Endothelial cell (in vitro differentiated cells): Measurements from ENCODE around the gene GPR171. TPM values are rescaled to one million over a fixed set of nuclear protein-coding genes. Genes with fewer than 3 reads are reported as not detected.

ENCODE experiments used
- DNase-seq: peaks from one replicate; pipeline ENCODE4 v3.0.0; 2021; ENCODE audit warnings: low spot score
- H3K27ac Mint-ChIP-seq: one replicate; pipeline ENCODE4 v1.8.0; 2021; ENCODE audit warnings: mixed read lengths, inconsistent platforms; ENCODE audit not compliant: unreplicated experiment
- H3K27me3 Mint-ChIP-seq: one replicate; pipeline ENCODE4 v1.8.0; 2021; ENCODE audit warnings: mild to moderate bottlenecking, moderate library complexity, mixed read lengths, inconsistent platforms; ENCODE audit not compliant: unreplicated experiment
- H3K36me3 Mint-ChIP-seq: one replicate; pipeline ENCODE4 v1.8.0; 2021; ENCODE audit warnings: mild to moderate bottlenecking, low read depth, mixed read lengths, inconsistent platforms; ENCODE audit not compliant: unreplicated experiment
- H3K4me1 Mint-ChIP-seq: one replicate; pipeline ENCODE4 v1.8.0; 2021; ENCODE audit warnings: mild to moderate bottlenecking, mixed read lengths, inconsistent platforms; ENCODE audit not compliant: unreplicated experiment
- H3K4me3 Mint-ChIP-seq: one replicate; pipeline ENCODE4 v1.8.0; 2021; ENCODE audit warnings: mild to moderate bottlenecking, mixed read lengths, inconsistent platforms; ENCODE audit not compliant: unreplicated experiment
- H3K9me3 Mint-ChIP-seq: one replicate; pipeline ENCODE4 v1.8.0; 2021; ENCODE audit warnings: mixed read lengths, inconsistent platforms; ENCODE audit not compliant: unreplicated experiment
- CTCF ChIP-seq: fragments of 200-600 bp; sonication (generic); IDR thresholded peaks from one replicate; pipeline ENCODE4 v1.5.0; 2021; ENCODE audit warnings: antibody characterized with exemption; ENCODE audit not compliant: unreplicated experiment
- total RNA-seq: library from RNA; stranded (reverse); fragmentation: NEBNext Ultra II Directional; extraction: Animal tissue kit (Norgen Biotek cat#: 25700); gene quantifications from one replicate; pipeline ENCODE4 v1.2.1, GENCODE V29; 2021; ENCODE audit not compliant: unreplicated experiment

GPR171 gene
- total RNA-seq, 1 donor from 2014 or later, result not detected

- no peaks in the 10 kb centered on the region for H3K36me3 Mint-ChIP-seq
- H3K9me3 Mint-ChIP-seq, result no peaks in the 10 kb centered on the region
- no peak for TF ChIP-seq CTCF
- H3K27ac Mint-ChIP-seq, result no peak overlapping the region
- H3K27me3 Mint-ChIP-seq, result no peaks in the 10 kb centered on the region
- no peak for DNase-seq
- H3K4me3 Mint-ChIP-seq, result no peak overlapping the region
- H3K4me1 Mint-ChIP-seq, result peaks cover under 1% of the 10 kb centered on the region
Observed at GRCh38 chr3:151205482-151205881, 2.5 kb upstream of the GPR171 start.

GRCh38 chr3:151204530-151205402 lies 1.8 kb upstream of the GPR171 start:
- no peak for TF ChIP-seq CTCF
- H3K4me3 Mint-ChIP-seq, result no peak overlapping the region
- no peaks in the 10 kb centered on the region for H3K9me3 Mint-ChIP-seq
- no peak overlapping the region for H3K27ac Mint-ChIP-seq
- DNase-seq, result no peak
- no peaks in the 10 kb centered on the region for H3K36me3 Mint-ChIP-seq
- H3K27me3 Mint-ChIP-seq, result no peaks in the 10 kb centered on the region
- no peaks in the 10 kb centered on the region for H3K4me1 Mint-ChIP-seq

GRCh38 chr3:151201051-151201730 lies 1.8 kb downstream of the GPR171 start:
- TF ChIP-seq CTCF, result no peak
- Mint-ChIP-seq H3K36me3 (no peaks in the 10 kb centered on the region), H3K4me1 (no peaks in the 10 kb centered on the region), H3K27me3 (no peaks in the 10 kb centered on the region), H3K27ac (no peak overlapping the region), H3K9me3 (no peaks in the 10 kb centered on the region), H3K4me3 (no peak overlapping the region)
- DNase-seq, result no peak

- H3K27me3 Mint-ChIP-seq, result no peaks in the 10 kb centered on the region
- no peak for TF ChIP-seq CTCF
- H3K36me3 Mint-ChIP-seq, result no peaks in the 10 kb centered on the region
- no peaks in the 10 kb centered on the region for H3K9me3 Mint-ChIP-seq
- H3K27ac Mint-ChIP-seq, result no peak overlapping the region
- no peaks in the 10 kb centered on the region for H3K4me1 Mint-ChIP-seq
- DNase-seq, result no peak
- H3K4me3 Mint-ChIP-seq, result no peak overlapping the region
Observed at GRCh38 chr3:151200586-151200985, 2.4 kb downstream of the GPR171 start.
